Chondrocyte (in vitro differentiated cells): ENCODE measurements around the gene GFY. TPM values are rescaled to one million over a fixed set of nuclear protein-coding genes. Genes with fewer than 3 reads are reported as not detected.

Experiments
- DNase-seq: peaks from one replicate; pipeline ENCODE4 v3.0.0; 2021; ENCODE audit warnings: mixed read lengths, low spot score
- H3K27ac Mint-ChIP-seq: one replicate; pipeline ENCODE4 v1.8.0; 2021; ENCODE audit warnings: mild to moderate bottlenecking, moderate library complexity, mixed read lengths; ENCODE audit not compliant: unreplicated experiment
- H3K27me3 Mint-ChIP-seq: 2 replicates; pipeline ENCODE4 v1.8.0; 2021; ENCODE audit warnings: low read depth, mixed read lengths
- H3K36me3 Mint-ChIP-seq: 2 replicates; pipeline ENCODE4 v1.8.0; 2021; ENCODE audit warnings: low read depth, mixed read lengths
- H3K4me1 Mint-ChIP-seq: 2 replicates; pipeline ENCODE4 v1.8.0; 2021; ENCODE audit warnings: low read depth, mild to moderate bottlenecking, mixed read lengths
- H3K4me3 Mint-ChIP-seq: one replicate; pipeline ENCODE4 v1.8.0; 2021; ENCODE audit warnings: mild to moderate bottlenecking, moderate library complexity, mixed read lengths; ENCODE audit not compliant: unreplicated experiment
- H3K9me3 Mint-ChIP-seq: 2 replicates; pipeline ENCODE4 v1.8.0; 2021; ENCODE audit warnings: low read depth, mixed read lengths
- CTCF ChIP-seq: fragments of 200-600 bp; sonication (generic); IDR thresholded peaks from 2 replicates; pipeline ENCODE4 v1.5.0; 2021; ENCODE audit warnings: antibody characterized with exemption, mild to moderate bottlenecking, moderate library complexity
- total RNA-seq: library from RNA; stranded (reverse); gene quantifications from 3 replicates; pipeline ENCODE4 v1.2.1, GENCODE V29; 2021

The GFY gene
- total RNA-seq, 1 donor from 2014 or later = not detected

- Mint-ChIP-seq H3K4me1 (peaks cover 31% of the 10 kb centered on the region), H3K27me3 (no peaks in the 10 kb centered on the region), H3K9me3 (no peaks in the 10 kb centered on the region), H3K36me3 (peaks cover 3% of the 10 kb centered on the region), H3K27ac (no peak overlapping the region), H3K4me3 (peak overlapping the region; percentile 86)
- TF ChIP-seq CTCF = no peak
- DNase-seq = no peak
These were observed 25.2 kb downstream of the GFY start for GRCh38 chr19:49450405-49450804.

GRCh38 chr19:49451430-49452181 lies 26.4 kb downstream of the GFY start, which contains the start of gene PIH1D1:
Gene PIH1D1 (minus strand): TSS chr19:49451814. CDS start chr19:49451574, 240 bp downstream.
- Mint-ChIP-seq H3K36me3 (peaks cover 3% of the 10 kb centered on the region), H3K27ac (peak within 1 kb of the TSS; percentile 100), H3K4me3 (peak within 1 kb of the TSS; percentile 86), H3K4me1 (peaks cover 31% of the 10 kb centered on the region), H3K9me3 (no peaks in the 10 kb centered on the region), H3K27me3 (no peaks in the 10 kb centered on the region)
- DNase-seq = no peak
- peak; percentile 41 for TF ChIP-seq CTCF

- peaks cover 31% of the 10 kb centered on the region for H3K4me1 Mint-ChIP-seq
- H3K4me3 Mint-ChIP-seq = peak within 1 kb of the TSS; percentile 86
- H3K9me3 Mint-ChIP-seq = no peaks in the 10 kb centered on the region
- peak within 1 kb of the TSS; percentile 100 for H3K27ac Mint-ChIP-seq
- no peaks in the 10 kb centered on the region for H3K27me3 Mint-ChIP-seq
- peaks cover 3% of the 10 kb centered on the region for H3K36me3 Mint-ChIP-seq
- no peak for TF ChIP-seq CTCF
- DNase-seq = peak; percentile 99
These were observed 28.0 kb downstream of the GFY start, which contains the start of gene ALDH16A1 for GRCh38 chr19:49453013-49453756. Gene ALDH16A1 (plus strand): TSS chr19:49453225. CDS start chr19:49453332, 107 bp downstream.

GRCh38 chr19:49453757-49454240 lies 28.6 kb downstream of the GFY start:
- no peak for DNase-seq
- Mint-ChIP-seq H3K4me3 (peak overlapping the region; percentile 86), H3K36me3 (peaks cover 2% of the 10 kb centered on the region), H3K27me3 (no peaks in the 10 kb centered on the region), H3K9me3 (no peaks in the 10 kb centered on the region), H3K27ac (peak overlapping the region; percentile 100), H3K4me1 (peaks cover 31% of the 10 kb centered on the region)
- no peak for TF ChIP-seq CTCF

GRCh38 chr19:49455773-49456172 lies 30.6 kb downstream of the GFY start:
- peaks cover 25% of the 10 kb centered on the region for H3K4me1 Mint-ChIP-seq
- DNase-seq = no peak
- no peak overlapping the region for H3K27ac Mint-ChIP-seq
- H3K27me3 Mint-ChIP-seq = no peaks in the 10 kb centered on the region
- H3K9me3 Mint-ChIP-seq = no peaks in the 10 kb centered on the region
- no peak overlapping the region for H3K4me3 Mint-ChIP-seq
- TF ChIP-seq CTCF = no peak
- no peaks in the 10 kb centered on the region for H3K36me3 Mint-ChIP-seq
